BLaER1 (cell line): ENCODE results near the gene PITPNM1.
"Not testable (repeated sequence)": the region's sequence is repeated elsewhere in the genome, so short reads cannot be mapped to it uniquely, and the experiment has no call there.

Experiments used
- H3K27ac ChIP-seq: shearing (Covaris generic); formaldehyde crosslinking; 2 replicates; pipeline ENCODE4 v1.8.1; 2022
- H3K27me3 ChIP-seq: shearing (Covaris generic); formaldehyde crosslinking; 2 replicates; pipeline ENCODE4 v1.8.1; 2022
- H3K36me3 ChIP-seq: shearing (Covaris generic); formaldehyde crosslinking; 2 replicates; pipeline ENCODE4 v1.8.1; 2022
- H3K4me1 ChIP-seq: shearing (Covaris generic); formaldehyde crosslinking; 2 replicates; pipeline ENCODE4 v1.8.1; 2022
- H3K4me2 ChIP-seq: shearing (Covaris generic); formaldehyde crosslinking; 2 replicates; pipeline ENCODE4 v1.8.1; 2022
- H3K4me3 ChIP-seq: shearing (Covaris generic); formaldehyde crosslinking; 2 replicates; pipeline ENCODE4 v1.8.1; 2022
- H3K9ac ChIP-seq: shearing (Covaris generic); formaldehyde crosslinking; 2 replicates; pipeline ENCODE4 v1.8.1; 2022
- H3K9me3 ChIP-seq: shearing (Covaris generic); formaldehyde crosslinking; 2 replicates; pipeline ENCODE4 v1.8.1; 2022
- H4K20me1 ChIP-seq: shearing (Covaris generic); formaldehyde crosslinking; 2 replicates; pipeline ENCODE4 v1.8.1; 2022
- Cebpa-rat ChIP-seq: shearing (Covaris generic); IDR thresholded peaks from 2 replicates; pipeline ENCODE4 v1.8.1; 2022

The PITPNM1 gene

GRCh38 chr11:67490727-67491065 lies 14.5 kb downstream of the PITPNM1 start:
- Histone ChIP-seq H3K4me1 (peaks cover 13% of the 10 kb centered on the region), H4K20me1 (peaks cover 71% of the 10 kb centered on the region), H3K4me3 (no peak overlapping the region), H3K27me3 (no peaks in the 10 kb centered on the region), H3K4me2 (no peak overlapping the region), H3K36me3 (peaks cover 89% of the 10 kb centered on the region), H3K27ac (no peak overlapping the region), H3K9me3 (no peaks in the 10 kb centered on the region), H3K9ac (no peak overlapping the region)
- TF ChIP-seq Cebpa-rat, result no peak

DNA sequence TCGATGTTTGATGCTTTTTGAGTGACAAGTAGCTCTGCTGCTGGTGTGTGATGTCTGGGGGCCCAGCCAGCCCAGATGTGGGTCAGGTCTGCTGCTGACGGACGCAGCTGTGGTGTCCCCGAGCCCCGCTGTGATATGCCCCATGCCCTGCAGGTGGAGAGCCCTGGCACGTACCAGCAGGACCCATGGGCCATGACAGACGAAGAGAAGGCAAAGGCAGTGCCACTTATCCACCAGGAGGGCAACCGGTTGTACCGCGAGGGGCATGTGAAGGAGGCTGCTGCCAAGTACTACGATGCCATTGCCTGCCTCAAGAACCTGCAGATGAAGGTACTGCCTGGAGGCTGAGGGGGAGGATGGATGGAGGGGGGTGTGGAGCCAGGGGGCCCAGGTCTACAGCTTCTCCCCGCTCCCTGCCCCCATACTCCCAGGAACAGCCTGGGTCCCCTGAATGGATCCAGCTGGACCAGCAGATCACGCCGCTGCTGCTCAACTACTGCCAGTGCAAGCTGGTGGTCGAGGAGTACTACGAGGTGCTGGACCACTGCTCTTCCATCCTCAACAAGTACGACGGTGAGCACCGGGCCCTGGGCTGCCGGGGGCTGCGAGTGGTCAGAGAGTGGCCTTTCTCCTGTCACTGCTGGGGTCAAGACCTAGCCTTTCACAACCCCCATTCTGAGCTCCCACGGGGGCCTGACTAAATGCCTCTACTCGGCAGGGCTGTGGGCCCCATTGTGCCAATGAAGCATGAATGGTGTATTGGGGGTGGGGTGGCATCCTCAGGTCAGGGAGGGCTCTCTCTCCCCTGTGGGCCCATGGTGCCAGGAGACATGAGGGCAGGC lies 15.1 kb downstream of the PITPNM1 start:
- H3K9me3 ChIP-seq, result no peaks in the 10 kb centered on the region
- H3K27me3 ChIP-seq, result no peaks in the 10 kb centered on the region
- peaks cover 76% of the 10 kb centered on the region for H4K20me1 ChIP-seq
- no peak overlapping the region for H3K4me2 ChIP-seq
- no peak overlapping the region for H3K27ac ChIP-seq
- H3K36me3 ChIP-seq, result peaks cover 83% of the 10 kb centered on the region
- H3K4me1 ChIP-seq, result peaks cover 19% of the 10 kb centered on the region
- no peak for TF ChIP-seq Cebpa-rat
- no peak overlapping the region for H3K9ac ChIP-seq
- H3K4me3 ChIP-seq, result no peak overlapping the region

DNA sequence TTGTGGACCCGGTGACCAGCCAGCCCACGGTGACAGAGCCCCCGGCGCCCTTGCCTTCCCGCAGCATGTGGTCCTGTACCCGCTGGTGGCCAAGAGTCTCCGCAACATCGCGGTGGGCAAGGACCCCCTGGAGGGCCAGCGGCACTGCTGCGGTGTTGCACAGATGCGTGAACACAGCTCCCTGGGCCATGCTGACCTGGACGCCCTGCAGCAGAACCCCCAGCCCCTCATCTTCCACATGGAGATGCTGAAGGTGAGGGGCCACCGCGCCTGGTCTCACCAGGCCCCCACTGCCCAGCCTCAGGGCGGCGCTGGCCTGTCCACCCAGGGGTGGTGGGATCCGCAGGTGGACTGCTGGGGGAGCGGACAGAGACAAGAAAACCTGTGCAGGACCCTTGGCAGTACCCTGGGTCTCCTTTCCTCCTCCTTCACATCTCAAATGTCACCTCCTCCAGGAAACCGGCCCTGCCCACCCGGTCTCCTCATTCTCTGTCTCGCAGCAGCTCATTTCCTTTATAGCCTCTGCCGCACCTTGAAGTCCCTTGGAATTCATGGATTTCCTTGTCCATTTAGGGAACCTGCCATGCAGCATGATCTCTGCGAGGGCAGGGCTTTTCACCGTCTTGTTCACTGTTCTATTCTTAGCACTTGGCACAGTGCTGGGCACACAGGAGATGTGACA lies 15.8 kb downstream of the PITPNM1 start:
- TF ChIP-seq Cebpa-rat, result no peak
- no peak overlapping the region for H3K9ac ChIP-seq
- no peaks in the 10 kb centered on the region for H3K9me3 ChIP-seq
- H4K20me1 ChIP-seq, result peaks cover 81% of the 10 kb centered on the region
- H3K4me1 ChIP-seq, result peaks cover 26% of the 10 kb centered on the region
- no peaks in the 10 kb centered on the region for H3K27me3 ChIP-seq
- H3K36me3 ChIP-seq, result peaks cover 79% of the 10 kb centered on the region
- H3K4me2 ChIP-seq, result no peak overlapping the region
- H3K27ac ChIP-seq, result no peak overlapping the region
- no peak overlapping the region for H3K4me3 ChIP-seq

GRCh38 chr11:67486481-67487195 lies 18.5 kb downstream of the PITPNM1 start:
- H3K9me3 ChIP-seq, result no peaks in the 10 kb centered on the region
- no peak for TF ChIP-seq Cebpa-rat
- peak overlapping the region; percentile 97 for H3K4me2 ChIP-seq
- H3K4me1 ChIP-seq, result peaks cover 45% of the 10 kb centered on the region
- H3K4me3 ChIP-seq, result no peak overlapping the region
- H4K20me1 ChIP-seq, result peaks cover 77% of the 10 kb centered on the region
- H3K9ac ChIP-seq, result no peak overlapping the region
- H3K27me3 ChIP-seq, result no peaks in the 10 kb centered on the region
- H3K36me3 ChIP-seq, result peaks cover 53% of the 10 kb centered on the region
- H3K27ac ChIP-seq, result 0 out of 2 replicates have a peak overlapping the region, but pooled peaks have one; percentile 18

DNA sequence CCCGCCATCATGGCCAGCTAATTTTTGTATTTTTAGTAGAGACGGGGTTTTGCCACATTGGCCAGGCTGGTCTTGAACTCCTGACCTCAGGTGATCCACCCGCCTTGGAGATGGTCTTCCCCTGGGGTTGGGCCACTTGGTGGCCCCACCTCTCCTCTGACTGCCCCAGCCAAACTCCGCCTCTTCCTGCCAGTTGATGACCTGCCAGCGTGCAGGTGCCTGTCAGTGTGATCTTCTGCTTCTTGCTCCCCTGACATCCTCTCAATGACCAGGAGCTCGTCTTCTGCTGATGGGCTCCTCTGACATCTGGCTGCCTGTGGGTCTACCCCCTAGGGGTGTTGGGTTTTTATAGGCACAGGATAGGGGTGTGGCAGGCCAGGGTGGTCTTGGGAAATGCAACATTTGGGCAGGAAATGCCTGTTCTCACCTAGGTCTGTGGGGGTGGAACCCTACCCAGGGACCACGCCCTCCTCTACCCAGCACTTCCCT lies 19.2 kb downstream of the PITPNM1 start:
- peak overlapping the region; percentile 97 for H3K4me2 ChIP-seq
- H3K36me3 ChIP-seq, result peaks cover 46% of the 10 kb centered on the region
- H3K4me1 ChIP-seq, result peaks cover 45% of the 10 kb centered on the region
- not testable (repeated sequence) for H3K27ac ChIP-seq, H3K9me3 ChIP-seq, H3K4me3 ChIP-seq, H3K27me3 ChIP-seq, H3K9ac ChIP-seq
- H4K20me1 ChIP-seq, result peaks cover 70% of the 10 kb centered on the region

GRCh38 chr11:67484847-67485311 lies 20.3 kb downstream of the PITPNM1 start:
- no peaks in the 10 kb centered on the region for H3K9me3 ChIP-seq
- H3K27me3 ChIP-seq, result no peaks in the 10 kb centered on the region
- H3K4me3 ChIP-seq, result peak overlapping the region; percentile 75
- H3K27ac ChIP-seq, result peak overlapping the region; percentile 96
- H3K4me1 ChIP-seq, result peaks cover 45% of the 10 kb centered on the region
- peak overlapping the region; percentile 97 for H3K4me2 ChIP-seq
- H4K20me1 ChIP-seq, result peaks cover 59% of the 10 kb centered on the region
- peak overlapping the region; percentile 89 for H3K9ac ChIP-seq
- peaks cover 35% of the 10 kb centered on the region for H3K36me3 ChIP-seq
- no peak for TF ChIP-seq Cebpa-rat

- peaks cover 45% of the 10 kb centered on the region for H3K4me1 ChIP-seq
- no peaks in the 10 kb centered on the region for H3K27me3 ChIP-seq
- no peaks in the 10 kb centered on the region for H3K9me3 ChIP-seq
- H3K27ac ChIP-seq, result peak overlapping the region; percentile 96
- peak overlapping the region; percentile 97 for H3K4me2 ChIP-seq
- peak overlapping the region; percentile 89 for H3K9ac ChIP-seq
- H3K36me3 ChIP-seq, result peaks cover 27% of the 10 kb centered on the region
- peaks cover 51% of the 10 kb centered on the region for H4K20me1 ChIP-seq
- H3K4me3 ChIP-seq, result peak overlapping the region; percentile 75
- no peak for TF ChIP-seq Cebpa-rat
Observed at GRCh38 chr11:67483831-67484665, 21.1 kb downstream of the PITPNM1 start.

- Histone ChIP-seq H3K36me3 (peaks cover 18% of the 10 kb centered on the region), H3K9me3 (no peaks in the 10 kb centered on the region), H3K27ac (peak within 1 kb of the TSS; percentile 96)
Observed at GRCh38 chr11:67482827-67483798, 22.1 kb downstream of the PITPNM1 start, which contains the start of gene AIP. AIP (plus strand) TSS chr11:67483026; CDS start chr11:67483159, 133 bp downstream.

More at GRCh38 chr11:67482827-67483798, 22.1 kb downstream of the PITPNM1 start, which contains the start of gene AIP:
- Histone ChIP-seq H3K9ac (peak within 1 kb of the TSS; percentile 89), H3K4me1 (peaks cover 45% of the 10 kb centered on the region), H3K27me3 (no peaks in the 10 kb centered on the region), H4K20me1 (peaks cover 44% of the 10 kb centered on the region), H3K4me2 (peak within 1 kb of the TSS; percentile 97), H3K4me3 (peak within 1 kb of the TSS; percentile 75)
- TF ChIP-seq Cebpa-rat, result no peak
